Liver (tissue), 9 donors: ENCODE data around the gene NFIA. TPM values are rescaled to one million over a fixed set of nuclear protein-coding genes. Genes with fewer than 3 reads are reported as not detected.

ENCODE experiments used
- DNase-seq: peaks from one replicate; pipeline ENCODE4 v3.0.0-alpha.2; 2017; ENCODE audit warnings: low spot score
- H3K27ac ChIP-seq, 2 donors: one replicate each; pipeline ENCODE4 v1.7.0; 2013; ENCODE audit warnings: inconsistent platforms in 2 of 2, low read length in 2 of 2, control low read depth in 1 of 2, low read depth in 1 of 2, mild to moderate bottlenecking in 1 of 2
- H3K27me3 ChIP-seq, 4 donors: one replicate each; pipeline versions ENCODE4 v1.6.1 to v1.7.0; 2013; ENCODE audit warnings: low read length in 3 of 4, inconsistent platforms in 1 of 4, mild to moderate bottlenecking in 1 of 4, moderate library complexity in 1 of 4; ENCODE audit not compliant: control insufficient read depth in 4 of 4, insufficient read depth in 4 of 4
- H3K36me3 ChIP-seq, 4 donors: one replicate each; pipeline versions ENCODE4 v1.6.1 to v1.7.0; 2013; ENCODE audit warnings: low read length in 3 of 4, mild to moderate bottlenecking in 3 of 4, low read depth in 1 of 4, moderate library complexity in 1 of 4; ENCODE audit not compliant: control insufficient read depth in 4 of 4, insufficient read depth in 3 of 4
- H3K4me1 ChIP-seq, 4 donors: one replicate each; pipeline versions ENCODE4 v1.6.1 to v1.7.0; 2013; ENCODE audit warnings: low read length in 3 of 4, mild to moderate bottlenecking in 3 of 4, moderate library complexity in 1 of 4; ENCODE audit not compliant: control insufficient read depth in 4 of 4, insufficient read depth in 4 of 4
- H3K4me3 ChIP-seq, 3 donors: one replicate each; pipeline versions ENCODE4 v1.6.1 to v1.7.0; 2013; ENCODE audit warnings: low read length in 3 of 3, control low read depth in 1 of 3, low read depth in 1 of 3, mild to moderate bottlenecking in 1 of 3
- H3K9ac ChIP-seq, 2 donors: one replicate each; pipeline ENCODE4 v1.7.0; 2013; ENCODE audit warnings: low read length in 2 of 2, mild to moderate bottlenecking in 2 of 2, moderate library complexity in 2 of 2, control low read depth in 1 of 2, low read depth in 1 of 2
- H3K9me3 ChIP-seq, 4 donors: one replicate each; pipeline versions ENCODE4 v1.6.1 to v1.7.0; 2013; ENCODE audit warnings: low read length in 3 of 4; ENCODE audit not compliant: control insufficient read depth in 4 of 4
- EGR1 ChIP-seq, 2 donors: IDR thresholded peaks; 2 replicates each; pipeline ENCODE4 v1.6.1; 2016 to 2018; ENCODE audit warnings: antibody characterized with exemption in 2 of 2, low read depth in 2 of 2
- FOXA1 ChIP-seq: IDR thresholded peaks from 2 replicates; pipeline ENCODE4 v1.6.1; 2016; ENCODE audit warnings: antibody characterized with exemption
- HNF4A ChIP-seq, 2 donors: conservative IDR thresholded peaks; 2 replicates each; pipeline ENCODE4 v1.6.1; 2016; ENCODE audit warnings: antibody characterized with exemption in 2 of 2, mild to moderate bottlenecking in 2 of 2
- HNF4G ChIP-seq: IDR thresholded peaks from 2 replicates; pipeline ENCODE4 v1.6.1; 2016; ENCODE audit warnings: antibody characterized with exemption
- JUND ChIP-seq, 2 donors: IDR thresholded peaks; 2 replicates each; pipeline ENCODE4 v1.6.1; 2016; ENCODE audit warnings: antibody characterized with exemption in 2 of 2
- NR2F2 ChIP-seq: IDR thresholded peaks from 2 replicates; pipeline ENCODE4 v1.6.1; 2016; ENCODE audit warnings: antibody characterized with exemption
- RAD21 ChIP-seq, 2 donors: IDR thresholded peaks; 2 replicates each; pipeline ENCODE4 v1.6.1; 2016; ENCODE audit warnings: antibody characterized with exemption in 2 of 2, mild to moderate bottlenecking in 2 of 2
- RXRA ChIP-seq, 2 donors: IDR thresholded peaks; 2 replicates each; pipeline ENCODE4 v1.6.1; 2017 to 2018; ENCODE audit warnings: antibody characterized with exemption in 2 of 2, mild to moderate bottlenecking in 1 of 2
- SP1 ChIP-seq: IDR thresholded peaks from 2 replicates; pipeline ENCODE4 v1.6.1; 2018; ENCODE audit warnings: antibody characterized with exemption, mild to moderate bottlenecking
- TAF1 ChIP-seq: conservative IDR thresholded peaks from 2 replicates; pipeline ENCODE4 v1.6.1; 2016; ENCODE audit warnings: antibody characterized with exemption, mild to moderate bottlenecking
- YY1 ChIP-seq: IDR thresholded peaks from 2 replicates; pipeline ENCODE4 v1.6.1; 2016; ENCODE audit warnings: antibody characterized with exemption, mild to moderate bottlenecking
- WGBS: extraction: QIAGEN DNeasy Blood & Tissue Kit; methylation state at CpG from one replicate; pipeline ENCODE4 v1.1.7; 2013; 5-methylcytosine and 5-hydroxymethylcytosine counted together
- polyA plus RNA-seq, 2 donors: library from polyadenylated mRNA; stranded (reverse) in 1 of 2; unstranded in 1 of 2; fragments of 200-250 nt in 1 of 2; fragments of >200 nt in 1 of 2; fragmentation: Nextera tagmentation in 1 of 2; extraction: Ambion mirVana in 1 of 2; gene quantifications; one replicate each; pipeline versions ENCODE4 v1.2.1 to v1.2.3, GENCODE V29; 2013 to 2015
- total RNA-seq, 2 donors: library from RNA; depleted of rRNA; stranded (reverse); fragments of >200 nt; gene quantifications; one replicate each; pipeline ENCODE4 v1.2.3, GENCODE V29; 2014
- TF ChIP-seq, protein P1 (sequence below): IDR thresholded peaks from 2 replicates; pipeline ENCODE4 v1.6.1; 2016; ENCODE audit warnings: antibody characterized with exemption
- TF ChIP-seq, protein P2 (sequence below): fragments of 150-350 bp; IDR thresholded peaks from 2 replicates; pipeline ENCODE4 v1.5.1; 2017; ENCODE audit warnings: improper control_type of control experiment, low read depth, low read length; ENCODE audit not compliant: missing input control
- TF ChIP-seq, protein P3 (sequence below): IDR thresholded peaks from 2 replicates; pipeline ENCODE4 v1.6.1; 2016; ENCODE audit warnings: antibody characterized with exemption
- TF ChIP-seq, protein P4 (sequence below): IDR thresholded peaks from 2 replicates; pipeline ENCODE4 v1.6.1; 2016; ENCODE audit warnings: antibody characterized with exemption, mild to moderate bottlenecking
- donor health status: healthy.
- donor health status: healthy.
- donor health status: healthy.
- donor health status: healthy.
- donor health status: healthy.

The NFIA gene
- total and polyA plus RNA-seq, 4 donors = 6.8 to 53.7 (median 22.2) TPM

DNA sequence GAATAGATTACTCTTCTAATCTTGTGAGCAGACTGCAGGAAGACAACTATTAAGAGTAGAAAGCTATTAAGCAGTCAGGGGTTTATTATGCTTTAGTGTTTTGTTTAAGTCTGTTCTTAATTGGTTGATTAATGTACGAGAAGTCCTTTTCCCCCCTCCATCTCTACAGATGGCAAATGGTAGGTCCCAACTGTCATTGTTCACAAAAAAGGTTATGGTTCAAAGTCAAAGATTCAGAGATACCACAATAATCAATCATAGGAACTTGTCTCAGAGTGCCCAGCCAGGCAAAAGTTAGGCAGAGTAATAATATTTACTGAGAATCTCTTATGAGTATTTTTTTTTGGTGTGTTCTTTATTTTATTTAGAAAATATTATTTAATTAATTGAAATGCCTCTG lies 26.8 kb downstream of the NFIA start (continued):
- TF ChIP-seq, protein P1, sequence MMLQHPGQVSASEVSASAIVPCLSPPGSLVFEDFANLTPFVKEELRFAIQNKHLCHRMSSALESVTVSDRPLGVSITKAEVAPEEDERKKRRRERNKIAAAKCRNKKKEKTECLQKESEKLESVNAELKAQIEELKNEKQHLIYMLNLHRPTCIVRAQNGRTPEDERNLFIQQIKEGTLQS = no peak
- TF ChIP-seq NR2F2 (peak; percentile 62), RAD21 (IDR thresholded peaks at IDR 0.05) (peak; percentile 14 to 31), JUND (IDR thresholded peaks at IDR 0.05) (peak in 1 of 2 donors; percentile 18), HNF4G (peak; percentile 30)

DNA sequence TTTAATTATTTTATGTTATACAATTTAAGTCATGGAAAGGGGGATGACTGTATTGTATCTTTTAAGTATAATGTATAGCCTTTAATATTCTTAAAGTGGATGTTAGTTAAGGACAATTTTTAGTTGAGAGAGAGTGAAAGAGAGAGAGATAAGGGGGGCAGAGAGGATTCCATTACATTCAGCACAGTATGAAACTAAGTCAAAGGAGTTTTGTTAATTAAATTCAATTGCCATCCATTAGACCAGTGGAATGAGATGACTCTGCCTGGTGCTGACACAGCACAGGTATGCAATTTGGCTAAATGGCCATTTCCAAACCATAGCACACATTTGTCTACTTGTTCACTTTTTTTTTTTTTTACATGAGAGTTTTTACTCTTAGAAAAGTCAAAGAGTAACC lies 27.5 kb downstream of the NFIA start:
- H3K36me3 ChIP-seq = peaks cover 0 to 3% (median 0%) of the 10 kb centered on the region in 4 donors
- H3K4me1 ChIP-seq = peaks cover 7 to 54% (median 32%) of the 10 kb centered on the region in 4 donors
- no peaks in the 10 kb centered on the region for H3K27me3 ChIP-seq
- H3K27ac ChIP-seq = no peak overlapping the region
- no peaks in the 10 kb centered on the region for H3K9me3 ChIP-seq
- H3K9ac ChIP-seq = no peak overlapping the region
- no peak for DNase-seq
- TF ChIP-seq, protein P2, sequence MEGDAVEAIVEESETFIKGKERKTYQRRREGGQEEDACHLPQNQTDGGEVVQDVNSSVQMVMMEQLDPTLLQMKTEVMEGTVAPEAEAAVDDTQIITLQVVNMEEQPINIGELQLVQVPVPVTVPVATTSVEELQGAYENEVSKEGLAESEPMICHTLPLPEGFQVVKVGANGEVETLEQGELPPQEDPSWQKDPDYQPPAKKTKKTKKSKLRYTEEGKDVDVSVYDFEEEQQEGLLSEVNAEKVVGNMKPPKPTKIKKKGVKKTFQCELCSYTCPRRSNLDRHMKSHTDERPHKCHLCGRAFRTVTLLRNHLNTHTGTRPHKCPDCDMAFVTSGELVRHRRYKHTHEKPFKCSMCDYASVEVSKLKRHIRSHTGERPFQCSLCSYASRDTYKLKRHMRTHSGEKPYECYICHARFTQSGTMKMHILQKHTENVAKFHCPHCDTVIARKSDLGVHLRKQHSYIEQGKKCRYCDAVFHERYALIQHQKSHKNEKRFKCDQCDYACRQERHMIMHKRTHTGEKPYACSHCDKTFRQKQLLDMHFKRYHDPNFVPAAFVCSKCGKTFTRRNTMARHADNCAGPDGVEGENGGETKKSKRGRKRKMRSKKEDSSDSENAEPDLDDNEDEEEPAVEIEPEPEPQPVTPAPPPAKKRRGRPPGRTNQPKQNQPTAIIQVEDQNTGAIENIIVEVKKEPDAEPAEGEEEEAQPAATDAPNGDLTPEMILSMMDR = no peak
- TF ChIP-seq, protein P1 = no peak
- TF ChIP-seq RAD21 (IDR thresholded peaks at IDR 0.05) = no peak
- no peak for TF ChIP-seq JUND (IDR thresholded peaks at IDR 0.05)
- TF ChIP-seq, protein P3, sequence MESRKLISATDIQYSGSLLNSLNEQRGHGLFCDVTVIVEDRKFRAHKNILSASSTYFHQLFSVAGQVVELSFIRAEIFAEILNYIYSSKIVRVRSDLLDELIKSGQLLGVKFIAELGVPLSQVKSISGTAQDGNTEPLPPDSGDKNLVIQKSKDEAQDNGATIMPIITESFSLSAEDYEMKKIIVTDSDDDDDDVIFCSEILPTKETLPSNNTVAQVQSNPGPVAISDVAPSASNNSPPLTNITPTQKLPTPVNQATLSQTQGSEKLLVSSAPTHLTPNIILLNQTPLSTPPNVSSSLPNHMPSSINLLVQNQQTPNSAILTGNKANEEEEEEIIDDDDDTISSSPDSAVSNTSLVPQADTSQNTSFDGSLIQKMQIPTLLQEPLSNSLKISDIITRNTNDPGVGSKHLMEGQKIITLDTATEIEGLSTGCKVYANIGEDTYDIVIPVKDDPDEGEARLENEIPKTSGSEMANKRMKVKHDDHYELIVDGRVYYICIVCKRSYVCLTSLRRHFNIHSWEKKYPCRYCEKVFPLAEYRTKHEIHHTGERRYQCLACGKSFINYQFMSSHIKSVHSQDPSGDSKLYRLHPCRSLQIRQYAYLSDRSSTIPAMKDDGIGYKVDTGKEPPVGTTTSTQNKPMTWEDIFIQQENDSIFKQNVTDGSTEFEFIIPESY = no peak
- no peak for TF ChIP-seq TAF1
- TF ChIP-seq FOXA1 = no peak
- TF ChIP-seq, protein P4, sequence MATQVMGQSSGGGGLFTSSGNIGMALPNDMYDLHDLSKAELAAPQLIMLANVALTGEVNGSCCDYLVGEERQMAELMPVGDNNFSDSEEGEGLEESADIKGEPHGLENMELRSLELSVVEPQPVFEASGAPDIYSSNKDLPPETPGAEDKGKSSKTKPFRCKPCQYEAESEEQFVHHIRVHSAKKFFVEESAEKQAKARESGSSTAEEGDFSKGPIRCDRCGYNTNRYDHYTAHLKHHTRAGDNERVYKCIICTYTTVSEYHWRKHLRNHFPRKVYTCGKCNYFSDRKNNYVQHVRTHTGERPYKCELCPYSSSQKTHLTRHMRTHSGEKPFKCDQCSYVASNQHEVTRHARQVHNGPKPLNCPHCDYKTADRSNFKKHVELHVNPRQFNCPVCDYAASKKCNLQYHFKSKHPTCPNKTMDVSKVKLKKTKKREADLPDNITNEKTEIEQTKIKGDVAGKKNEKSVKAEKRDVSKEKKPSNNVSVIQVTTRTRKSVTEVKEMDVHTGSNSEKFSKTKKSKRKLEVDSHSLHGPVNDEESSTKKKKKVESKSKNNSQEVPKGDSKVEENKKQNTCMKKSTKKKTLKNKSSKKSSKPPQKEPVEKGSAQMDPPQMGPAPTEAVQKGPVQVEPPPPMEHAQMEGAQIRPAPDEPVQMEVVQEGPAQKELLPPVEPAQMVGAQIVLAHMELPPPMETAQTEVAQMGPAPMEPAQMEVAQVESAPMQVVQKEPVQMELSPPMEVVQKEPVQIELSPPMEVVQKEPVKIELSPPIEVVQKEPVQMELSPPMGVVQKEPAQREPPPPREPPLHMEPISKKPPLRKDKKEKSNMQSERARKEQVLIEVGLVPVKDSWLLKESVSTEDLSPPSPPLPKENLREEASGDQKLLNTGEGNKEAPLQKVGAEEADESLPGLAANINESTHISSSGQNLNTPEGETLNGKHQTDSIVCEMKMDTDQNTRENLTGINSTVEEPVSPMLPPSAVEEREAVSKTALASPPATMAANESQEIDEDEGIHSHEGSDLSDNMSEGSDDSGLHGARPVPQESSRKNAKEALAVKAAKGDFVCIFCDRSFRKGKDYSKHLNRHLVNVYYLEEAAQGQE = no peak
- H3K4me3 ChIP-seq = no peak overlapping the region

DNA sequence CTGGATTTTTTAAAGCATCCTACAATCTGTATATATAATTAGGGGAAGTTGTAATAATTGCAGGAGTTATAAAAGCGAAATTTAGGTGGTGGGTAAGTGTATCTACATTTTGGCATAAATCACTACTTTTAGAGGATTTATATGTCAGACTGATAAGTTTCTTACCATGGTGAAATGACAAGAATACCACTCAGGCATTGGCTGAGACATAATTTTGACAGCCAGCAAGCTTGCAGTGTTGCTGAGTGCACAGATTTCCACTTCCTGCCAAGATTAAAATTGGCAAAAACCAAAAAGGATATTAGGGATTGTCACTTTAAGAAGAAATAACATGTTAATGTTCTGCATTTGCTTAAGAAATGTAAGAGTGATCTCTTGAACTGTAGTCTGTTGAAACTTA lies 28.2 kb downstream of the NFIA start:
- H3K27me3 ChIP-seq = no peaks in the 10 kb centered on the region
- peak overlapping the region in 1 of 2 donors; percentile 8 for H3K27ac ChIP-seq
- H3K4me3 ChIP-seq = no peak overlapping the region
- TF ChIP-seq RAD21 (IDR thresholded peaks at IDR 0.05) (no peak), EGR1 (IDR thresholded peaks at IDR 0.05; ENCODE audit: low read depth in 2 of 2) (no peak), YY1 (no peak), HNF4A (conservative IDR thresholded peaks at IDR 0.05) (peak in 1 of 2 donors; percentile 11), SP1 (no peak), RXRA (IDR thresholded peaks at IDR 0.05) (no peak)
- TF ChIP-seq, protein P1 = no peak
- TF ChIP-seq, protein P2 = no peak
- no peak for DNase-seq
- H3K9ac ChIP-seq = no peak overlapping the region
- H3K9me3 ChIP-seq = no peaks in the 10 kb centered on the region
- 76% methylated on average over 1 of the region's 1 CpG for WGBS
- peaks cover 0 to 3% (median 0%) of the 10 kb centered on the region in 4 donors for H3K36me3 ChIP-seq
- peaks cover 12 to 60% (median 38%) of the 10 kb centered on the region in 4 donors for H3K4me1 ChIP-seq
